ENCODE data around the gene SCRN1.
A peak's percentile ranks its signal among the peaks of the same experiment; 100 is the strongest.

Gene SCRN1, protein sequence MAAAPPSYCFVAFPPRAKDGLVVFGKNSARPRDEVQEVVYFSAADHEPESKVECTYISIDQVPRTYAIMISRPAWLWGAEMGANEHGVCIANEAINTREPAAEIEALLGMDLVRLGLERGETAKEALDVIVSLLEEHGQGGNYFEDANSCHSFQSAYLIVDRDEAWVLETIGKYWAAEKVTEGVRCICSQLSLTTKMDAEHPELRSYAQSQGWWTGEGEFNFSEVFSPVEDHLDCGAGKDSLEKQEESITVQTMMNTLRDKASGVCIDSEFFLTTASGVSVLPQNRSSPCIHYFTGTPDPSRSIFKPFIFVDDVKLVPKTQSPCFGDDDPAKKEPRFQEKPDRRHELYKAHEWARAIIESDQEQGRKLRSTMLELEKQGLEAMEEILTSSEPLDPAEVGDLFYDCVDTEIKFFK

GRCh38 chr7:29989257-29989995 is at the start of gene SCRN1:
Gene SCRN1 (minus strand): TSS chr7:29989801. CDS start chr7:29969067, 20,734 bp downstream.
- peak; percentile 5 for DNase-seq

- DNase-seq: no peak
Measured at GRCh38 chr7:30038196-30038980, 48.8 kb upstream of the SCRN1 start.

DNA sequence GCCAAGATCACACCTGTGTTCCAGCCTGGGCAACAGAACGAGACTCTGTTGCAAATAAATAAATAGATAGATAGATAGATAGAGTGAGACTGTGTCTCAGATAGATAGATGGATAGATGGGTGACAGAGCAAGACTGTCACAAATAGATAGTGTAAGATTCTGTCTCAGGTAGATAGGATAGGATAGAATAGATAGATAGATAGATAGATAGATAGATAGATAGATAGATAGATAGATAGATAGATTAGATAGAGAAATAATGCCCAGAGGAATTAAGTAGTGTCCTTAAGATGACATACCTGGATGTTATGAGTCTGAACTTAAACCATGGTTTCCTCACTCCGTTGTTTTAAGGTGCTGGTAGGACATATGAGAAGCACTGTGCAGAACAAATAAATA is 46.6 kb upstream of the SCRN1 start:
- no peak for DNase-seq

- DNase-seq: no peak
Measured at GRCh38 chr7:30034501-30034900, 44.9 kb upstream of the SCRN1 start.

DNA sequence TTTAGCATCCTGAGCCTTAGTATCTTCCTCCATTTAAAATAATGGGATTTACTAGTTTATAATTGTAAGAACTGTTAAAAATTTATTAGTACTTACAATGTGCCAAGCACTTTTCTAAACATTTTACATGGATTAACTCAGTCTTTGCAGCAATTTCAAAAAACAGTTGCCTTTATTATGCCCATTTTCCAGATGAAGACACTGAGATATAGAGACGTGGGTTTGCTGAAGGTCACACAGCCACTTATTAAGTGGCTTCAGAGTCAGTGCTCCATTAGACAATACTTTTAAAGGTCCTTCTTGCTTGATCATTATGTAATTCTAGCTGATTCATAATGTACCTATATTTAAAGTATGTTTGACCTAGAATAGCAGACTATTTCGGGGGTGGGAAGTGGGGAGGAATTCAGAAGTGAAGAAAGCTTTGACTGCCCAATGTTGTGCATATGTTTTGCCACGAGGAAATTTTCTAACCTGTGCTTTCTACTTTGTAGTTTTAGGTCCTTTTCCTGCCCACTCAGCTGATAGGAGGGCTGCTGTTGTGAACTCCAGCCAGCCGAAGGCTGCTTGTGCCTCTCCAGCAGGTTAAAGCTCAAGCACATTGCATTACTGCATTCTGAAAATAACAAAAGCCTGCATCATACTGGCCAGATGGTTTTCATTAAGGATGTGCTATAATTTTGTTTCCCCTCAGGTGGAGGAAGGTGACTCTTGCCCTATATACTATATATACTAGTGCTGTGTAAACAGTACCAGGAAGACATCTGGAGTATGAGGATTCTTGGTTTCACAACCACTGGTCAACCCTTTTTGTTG is 42.9 kb upstream of the SCRN1 start:
- DNase-seq: no peak

DNA sequence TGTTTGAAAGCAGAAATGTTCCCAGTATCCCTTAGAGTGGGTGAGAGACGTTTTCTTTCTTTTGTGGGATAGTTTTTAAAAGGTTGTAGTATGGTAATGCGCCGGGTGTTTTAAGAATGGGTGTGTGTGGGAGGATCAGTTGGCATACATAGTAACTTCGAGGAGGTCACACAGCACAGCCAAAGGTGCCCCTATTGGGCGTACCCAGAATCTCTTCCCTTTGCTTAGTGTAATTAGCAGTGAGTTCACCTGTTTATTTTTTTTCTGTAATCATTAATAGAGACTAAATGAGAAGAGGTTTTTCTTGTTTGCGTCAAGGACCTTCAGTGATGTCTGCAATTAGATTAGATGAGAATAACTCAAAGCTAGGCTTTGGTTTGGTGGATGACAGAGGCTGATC is 40.1 kb upstream of the SCRN1 start:
- no peak for DNase-seq

DNA sequence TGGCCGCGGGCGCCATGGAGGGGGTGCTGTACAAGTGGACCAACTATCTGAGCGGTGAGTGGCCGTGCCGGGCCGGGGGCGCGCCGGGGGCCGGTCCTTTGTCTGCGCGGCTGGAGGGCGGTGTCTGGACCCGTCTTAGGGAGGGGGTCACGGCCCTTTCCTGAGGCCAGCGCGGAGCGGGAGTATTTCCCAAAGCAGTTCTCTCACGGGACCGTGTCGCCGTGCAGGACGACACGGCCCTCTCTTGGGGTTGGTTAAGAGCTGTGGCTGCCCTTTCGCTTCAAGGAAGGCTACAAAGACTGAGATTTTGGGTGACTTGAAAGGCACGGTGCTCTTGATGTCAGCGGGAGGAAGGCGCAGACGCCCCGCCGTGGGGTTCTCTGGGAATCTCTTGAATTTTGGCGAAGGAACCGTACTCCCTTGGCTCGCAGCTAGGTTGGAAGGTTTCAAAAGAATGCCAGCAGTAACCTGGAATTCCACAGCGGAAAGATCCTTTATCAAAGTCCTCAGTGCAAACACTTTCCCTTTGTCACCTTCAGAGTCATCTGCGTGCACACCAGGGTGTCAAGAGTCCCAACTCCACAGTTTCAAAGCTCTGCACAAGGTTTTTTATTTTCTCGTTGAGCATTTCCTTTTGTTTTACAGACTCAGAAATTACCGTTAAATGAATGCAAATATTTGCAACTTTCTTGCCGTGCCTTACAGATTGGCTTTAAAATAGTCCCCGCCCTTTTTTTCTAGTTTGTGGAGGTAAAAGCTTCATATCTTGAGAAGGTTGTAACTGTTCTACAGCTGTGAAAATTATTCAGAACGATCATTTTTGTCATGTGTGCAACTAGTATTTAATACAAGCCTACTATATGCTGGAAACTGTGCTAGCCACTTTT is 39.4 kb upstream of the SCRN1 start:
- peak; percentile 19 for DNase-seq

DNA sequence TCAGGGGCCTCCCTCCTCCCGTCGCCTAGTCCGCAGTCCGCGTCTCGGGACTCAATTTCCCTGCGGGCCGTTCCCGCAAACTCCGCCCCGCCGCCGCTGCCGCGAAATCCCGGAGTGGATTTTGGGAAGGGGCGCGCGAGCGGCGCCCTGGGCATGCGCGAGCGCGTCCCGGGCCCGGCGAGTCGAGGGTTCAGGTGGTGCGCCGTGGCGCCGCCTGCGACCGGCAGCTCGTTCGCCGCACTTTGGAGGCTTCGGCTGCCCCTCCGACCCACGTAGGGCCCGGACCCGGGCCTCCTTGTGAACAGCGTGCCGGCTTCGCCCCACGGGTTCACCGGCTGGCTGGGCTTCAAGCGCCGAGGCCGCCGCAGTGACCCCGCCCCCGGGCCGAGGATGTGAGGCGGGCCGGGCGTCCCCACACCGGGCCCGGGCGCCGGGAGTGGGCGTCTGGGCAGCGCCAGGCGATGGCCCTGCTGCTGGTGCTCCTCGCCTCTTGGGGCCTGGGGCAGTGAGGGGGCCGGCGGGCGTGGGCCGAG is 38.7 kb upstream of the SCRN1 start, which contains the start of gene PLEKHA8:
Gene PLEKHA8, plus strand, starts transcription at position 197 of the 533 bp plus-strand sequence. CDS start 351 bp downstream, outside the sequence.
- peak; percentile 90 for DNase-seq

GRCh38 chr7:30027740-30028215 is 38.2 kb upstream of the SCRN1 start:
- DNase-seq: no peak

DNA sequence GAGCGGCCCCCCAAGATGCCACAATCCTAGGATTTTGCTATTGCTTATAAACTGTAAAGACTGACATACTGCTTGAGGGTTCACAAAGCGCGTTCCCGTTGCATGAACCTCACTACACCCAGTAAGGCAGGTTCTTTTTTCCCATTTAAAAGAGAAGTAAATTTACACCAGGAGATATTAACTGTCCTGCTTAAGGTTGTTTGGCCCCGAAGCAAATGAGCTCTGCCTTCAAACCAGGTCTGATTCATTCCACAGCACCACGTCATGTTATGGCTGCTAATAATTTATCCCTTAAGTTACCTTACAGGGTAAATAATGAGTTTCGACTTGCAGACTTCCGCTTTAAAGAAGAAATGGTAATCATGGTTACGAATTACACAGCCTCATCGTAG is 37.5 kb upstream of the SCRN1 start:
- no peak for DNase-seq

DNA sequence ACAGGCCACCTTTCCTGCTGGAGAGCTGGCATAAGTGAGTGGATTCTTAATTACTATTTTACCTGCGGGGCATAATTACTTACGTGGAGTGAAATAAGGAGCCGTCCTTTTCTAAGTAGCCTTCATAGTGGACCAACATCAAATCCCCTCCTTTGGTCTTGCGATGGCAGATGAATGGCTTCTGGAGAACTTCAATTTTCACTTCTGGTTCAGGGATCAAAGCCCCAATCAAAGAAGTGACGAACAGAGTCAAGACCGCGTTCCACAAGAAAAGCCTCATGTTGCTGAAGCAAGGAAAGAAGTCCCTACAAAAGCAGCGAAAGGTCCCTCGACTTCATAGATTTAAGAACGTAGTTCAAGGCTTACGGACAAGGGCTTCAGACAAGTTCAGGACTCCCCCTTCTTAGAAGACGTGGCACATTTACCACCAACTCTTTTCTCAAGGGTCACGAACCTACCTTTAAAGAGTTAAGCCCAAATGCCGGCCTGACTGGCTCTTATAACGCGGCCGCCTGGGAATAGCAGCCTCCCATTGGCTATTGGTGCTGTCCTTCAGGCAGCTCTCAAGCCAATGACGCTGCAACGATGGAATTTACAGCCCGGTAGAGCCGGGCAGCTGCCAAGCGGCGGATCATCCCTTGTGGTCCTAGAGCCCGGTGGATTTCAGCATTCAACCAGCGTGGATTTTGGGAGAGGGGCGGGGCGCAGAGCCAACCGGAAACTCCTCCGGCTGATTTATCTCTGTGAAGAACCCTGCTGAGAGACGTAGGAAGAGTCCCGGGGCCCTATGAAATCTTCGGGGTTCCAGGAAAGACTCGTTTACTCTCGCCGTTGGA is 36.8 kb upstream of the SCRN1 start, which contains the start of gene FKBP14:
Gene FKBP14, minus strand, starts transcription at position 474 of the 836 bp plus-strand sequence. Its CDS starts 194 bp downstream, at position 280.
- peak; percentile 87 for DNase-seq

DNA sequence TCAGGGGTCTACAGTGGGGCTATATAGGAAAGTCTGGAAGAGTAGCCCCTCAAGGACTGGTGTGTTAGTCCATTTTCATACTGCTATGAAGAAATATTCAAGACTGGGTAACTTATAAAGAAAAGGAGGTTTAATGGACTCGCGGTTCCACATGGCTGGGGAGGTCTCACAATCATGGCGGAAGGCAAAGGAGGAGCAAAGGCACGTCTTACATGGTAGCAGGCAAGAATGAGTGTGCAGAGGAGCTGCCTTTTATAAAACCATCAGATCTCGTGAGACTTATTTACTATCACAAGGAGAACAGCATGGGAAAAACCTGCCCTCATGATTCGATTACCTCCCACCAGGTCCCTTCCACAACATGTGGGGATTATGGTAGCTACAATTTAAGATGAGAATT is 33.9 kb upstream of the SCRN1 start:
- DNase-seq: no peak

DNA sequence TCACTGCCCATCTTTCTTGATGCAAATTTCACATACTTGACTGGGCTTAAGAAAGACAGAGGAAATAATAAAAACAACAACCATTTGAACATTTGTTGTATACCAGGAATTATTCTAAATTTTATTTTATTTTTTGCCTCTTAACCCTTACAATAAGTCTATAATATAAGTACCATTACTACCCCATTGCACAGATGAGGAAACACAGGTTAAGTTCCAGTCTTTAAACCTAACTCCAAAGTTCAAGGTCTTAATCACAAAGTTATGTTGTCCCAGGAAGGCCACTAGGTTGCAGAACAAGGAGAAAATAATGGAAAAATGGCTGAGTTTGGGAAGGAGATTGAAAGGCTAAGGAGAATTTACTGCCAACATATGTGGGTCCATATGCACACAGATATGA is 33.4 kb upstream of the SCRN1 start:
- no peak for DNase-seq

DNA sequence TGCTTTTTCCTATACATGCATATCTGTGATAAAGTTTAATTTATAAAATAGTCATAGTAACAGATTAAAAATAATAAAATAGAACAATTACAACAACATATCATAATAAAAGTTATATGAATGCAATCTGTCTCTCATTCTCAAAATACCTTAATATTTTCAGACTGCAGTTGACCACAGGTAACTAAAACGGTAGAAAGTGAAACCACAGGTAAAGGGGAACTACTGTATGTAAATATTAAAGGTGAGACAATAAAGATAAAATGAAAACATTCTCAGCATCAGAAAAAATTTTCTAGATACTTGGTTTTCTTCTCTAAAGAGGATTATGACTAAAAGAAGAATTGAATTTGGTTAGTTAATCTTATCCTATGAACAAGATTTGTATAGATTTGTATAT is 30.9 kb upstream of the SCRN1 start:
- no peak for DNase-seq

- DNase-seq: no peak
Measured at GRCh38 chr7:30019960-30020359, 30.4 kb upstream of the SCRN1 start.

DNA sequence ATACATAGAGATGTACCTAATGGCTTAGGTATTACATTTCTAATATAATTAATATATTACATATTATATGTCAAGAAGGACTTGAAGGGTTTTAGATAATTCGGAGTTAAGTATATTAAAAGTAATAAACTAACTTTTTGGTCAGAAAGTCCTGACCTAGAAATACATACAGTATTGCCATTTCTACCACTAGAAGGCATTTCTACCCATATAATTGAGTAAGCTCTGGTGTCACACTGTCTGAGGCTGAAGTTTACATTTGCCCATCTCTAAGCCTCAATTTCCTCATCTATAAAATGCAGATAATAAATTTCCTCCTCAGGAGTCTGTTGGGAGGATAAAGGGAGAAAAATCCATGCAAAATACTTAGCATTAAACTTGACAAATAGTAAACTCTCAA is 29.8 kb upstream of the SCRN1 start:
- no peak for DNase-seq

- no peak for DNase-seq
Measured at GRCh38 chr7:30018451-30018850, 28.9 kb upstream of the SCRN1 start.

- DNase-seq: no peak
Measured at GRCh38 chr7:30012757-30013156, 23.2 kb upstream of the SCRN1 start.

DNA sequence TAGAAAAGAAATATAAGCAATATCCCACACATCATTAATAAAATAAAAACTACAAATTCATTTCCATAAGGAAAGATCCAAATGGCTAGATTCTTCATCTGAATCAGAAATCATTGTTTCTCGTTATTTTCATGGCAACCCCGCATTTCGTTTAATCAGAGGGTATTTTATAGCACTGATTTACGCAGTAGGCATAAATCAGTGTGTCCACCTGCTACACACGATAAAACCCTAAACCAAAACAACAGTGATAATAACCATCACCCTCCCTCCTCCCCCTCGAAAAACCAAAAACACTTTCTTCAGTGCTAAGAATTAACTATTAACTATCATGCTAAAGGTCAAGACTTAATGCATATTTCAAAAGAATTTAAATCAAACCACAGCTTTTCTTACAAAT is 20.4 kb upstream of the SCRN1 start:
- DNase-seq: no peak

DNA sequence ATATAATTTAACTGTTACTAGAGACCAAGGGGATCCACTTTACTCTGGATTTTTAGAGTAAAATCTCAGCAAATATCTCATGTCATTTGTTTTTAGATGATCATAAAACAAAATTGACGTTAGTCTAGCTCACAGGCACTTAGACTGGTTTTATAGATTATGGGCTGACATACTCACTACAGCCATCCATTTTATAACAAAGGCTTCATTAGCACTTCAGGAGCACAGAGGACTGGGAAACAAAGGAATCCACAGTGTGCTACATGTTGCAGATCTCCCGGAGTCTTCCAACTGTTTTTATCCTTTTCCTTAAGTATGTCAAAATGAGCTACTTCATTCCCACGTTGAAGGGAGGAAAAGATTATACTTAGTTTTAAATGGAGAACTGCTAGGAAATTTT is 15.9 kb upstream of the SCRN1 start:
- DNase-seq: no peak

Measured in activated effector memory CD4-positive, alpha-beta T cell treated with Interleukin-2 at 50 U/mL for 16 hours (primary cell).